GM12864 (cell line): ENCODE results near the gene CTSD.
"Not testable (repeated sequence)": the region's sequence is repeated elsewhere in the genome, so short reads cannot be mapped to it uniquely, and the experiment has no call there.

Experiments
- DNase-seq: peaks from one replicate; pipeline ENCODE4 v3.0.0-alpha.2; 2011; ENCODE audit warnings: low read depth
- H3K4me3 ChIP-seq: 2 replicates; pipeline ENCODE4 v1.5.1; 2011; ENCODE audit warnings: mild to moderate bottlenecking, low read depth, low read length, control low read depth
- CTCF ChIP-seq: IDR thresholded peaks from 2 replicates; pipeline ENCODE4 v1.5.1; 2011; ENCODE audit warnings: low read depth, mild to moderate bottlenecking, moderate library complexity, low read length, control low read depth, inconsistent platforms; ENCODE audit errors: missing control alignments

CTSD gene

GRCh38 chr11:1771700-1772099 is 8.0 kb upstream of the CTSD start:
- no peak for TF ChIP-seq CTCF
- DNase-seq = no peak
- no peak overlapping the region for H3K4me3 ChIP-seq

- TF ChIP-seq CTCF = no peak
- H3K4me3 ChIP-seq = no peak overlapping the region
- no peak for DNase-seq
Measured at GRCh38 chr11:1771273-1771672, 7.5 kb upstream of the CTSD start.

GRCh38 chr11:1770528-1770927 is 6.8 kb upstream of the CTSD start:
- no peak for TF ChIP-seq CTCF
- no peak for DNase-seq
- no peak overlapping the region for H3K4me3 ChIP-seq

- H3K4me3 ChIP-seq = no peak overlapping the region
- TF ChIP-seq CTCF = no peak
- DNase-seq = no peak
Measured at GRCh38 chr11:1770061-1770460, 6.3 kb upstream of the CTSD start.

DNA sequence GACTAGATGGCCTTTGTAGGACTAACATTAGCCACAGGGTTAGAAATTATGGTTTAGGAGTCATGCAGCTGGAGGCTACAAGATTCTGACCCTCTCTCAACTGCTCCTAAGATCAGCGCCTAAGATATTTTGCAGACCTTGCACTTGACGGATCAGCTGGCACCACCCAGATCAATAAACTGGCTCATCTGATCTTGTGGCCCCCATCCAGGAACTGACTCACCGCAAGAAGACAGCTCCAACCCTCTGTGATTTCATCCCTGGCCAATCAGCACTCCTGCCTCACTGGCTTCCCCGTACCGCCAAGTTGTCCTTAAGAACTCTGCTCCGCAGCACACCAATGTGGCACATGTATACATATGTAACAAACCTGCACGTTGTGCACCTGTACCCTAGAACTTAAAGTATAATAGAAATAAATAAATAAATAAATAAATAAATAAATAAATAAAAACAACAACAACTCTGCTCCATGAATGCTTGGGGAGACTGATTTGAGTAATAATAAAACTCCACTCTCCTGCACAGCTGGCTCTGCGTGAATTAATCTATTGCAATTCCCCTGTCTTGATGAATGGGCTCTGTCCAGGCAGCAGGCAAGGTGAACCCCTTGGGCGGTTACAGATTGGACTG is 5.7 kb upstream of the CTSD start:
- not testable (repeated sequence) for DNase-seq, H3K4me3 ChIP-seq

DNA sequence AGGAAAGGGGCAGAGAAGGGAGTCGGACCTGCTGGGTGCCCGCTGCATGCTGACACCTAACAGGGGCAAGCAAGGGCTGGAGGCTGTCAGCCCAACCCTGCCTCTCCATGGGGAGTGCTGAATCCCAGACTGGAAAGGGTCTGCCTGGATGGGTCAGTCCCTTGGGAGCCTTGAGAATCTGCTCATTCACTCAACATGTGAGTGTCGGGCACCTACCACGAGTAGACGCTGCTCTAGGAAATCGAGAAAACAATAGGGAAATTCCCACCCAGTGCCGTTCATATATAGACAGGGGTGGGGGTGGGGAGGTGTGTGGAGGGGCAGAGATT is 4.4 kb upstream of the CTSD start:
- no peak for TF ChIP-seq CTCF
- no peak overlapping the region for H3K4me3 ChIP-seq
- DNase-seq = no peak

- TF ChIP-seq CTCF = no peak
- DNase-seq = no peak
Measured at GRCh38 chr11:1767399-1768140, 3.8 kb upstream of the CTSD start.

More at GRCh38 chr11:1767399-1768140, 3.8 kb upstream of the CTSD start:
- H3K4me3 ChIP-seq = no peak overlapping the region
